Stimulated activated naive CD8-positive, alpha-beta T cell treated with anti-CD3 and anti-CD28 coated beads, Interleukin-15, Interleukin-2, amounts not matched to agents 100 U/mL and 50 U/mL, for 24 hours (primary cell): Measurements from ENCODE around the gene FLYWCH2.

Experiments
- ATAC-seq: fragments of 150-1000 bp; cut with Tn5 transposase; one replicate; pipeline ENCODE4 v1.10.0; 2021
- DNase-seq: peaks from one replicate; pipeline ENCODE4 v3.0.0; 2021

Gene FLYWCH2, protein sequence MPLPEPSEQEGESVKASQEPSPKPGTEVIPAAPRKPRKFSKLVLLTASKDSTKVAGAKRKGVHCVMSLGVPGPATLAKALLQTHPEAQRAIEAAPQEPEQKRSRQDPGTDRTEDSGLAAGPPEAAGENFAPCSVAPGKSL

GRCh38 chr16:2882650-2883457 is at the start of gene FLYWCH2:
Gene FLYWCH2 (plus strand): TSS chr16:2883215. CDS start chr16:2896450, 13,235 bp downstream.
- DNase-seq (peak; percentile 100), ATAC-seq (peak; percentile 95)

DNA sequence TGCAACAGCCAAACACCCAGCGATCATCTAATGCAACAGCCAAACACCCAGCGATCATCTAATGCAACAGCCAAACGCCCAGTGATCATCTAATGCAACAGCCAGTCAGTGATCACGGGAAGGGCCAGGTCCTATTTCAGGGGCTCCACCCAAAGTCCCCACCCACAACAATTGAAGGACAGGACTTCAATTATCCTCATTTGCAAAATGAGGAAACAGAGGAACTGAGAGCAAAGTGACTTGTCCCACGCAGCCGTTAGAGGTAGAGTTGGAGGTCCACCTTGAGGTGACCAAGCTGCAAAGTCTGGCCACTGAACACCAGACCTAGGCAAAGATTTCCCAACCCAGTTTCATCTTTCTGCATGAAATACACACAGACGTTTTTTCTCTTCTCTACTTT is 49.2 kb upstream of the FLYWCH2 start:
- DNase-seq (no peak), ATAC-seq (no peak)

- ATAC-seq: no peak
- no peak for DNase-seq
These were observed 48.0 kb upstream of the FLYWCH2 start for GRCh38 chr16:2834968-2835367.

DNA sequence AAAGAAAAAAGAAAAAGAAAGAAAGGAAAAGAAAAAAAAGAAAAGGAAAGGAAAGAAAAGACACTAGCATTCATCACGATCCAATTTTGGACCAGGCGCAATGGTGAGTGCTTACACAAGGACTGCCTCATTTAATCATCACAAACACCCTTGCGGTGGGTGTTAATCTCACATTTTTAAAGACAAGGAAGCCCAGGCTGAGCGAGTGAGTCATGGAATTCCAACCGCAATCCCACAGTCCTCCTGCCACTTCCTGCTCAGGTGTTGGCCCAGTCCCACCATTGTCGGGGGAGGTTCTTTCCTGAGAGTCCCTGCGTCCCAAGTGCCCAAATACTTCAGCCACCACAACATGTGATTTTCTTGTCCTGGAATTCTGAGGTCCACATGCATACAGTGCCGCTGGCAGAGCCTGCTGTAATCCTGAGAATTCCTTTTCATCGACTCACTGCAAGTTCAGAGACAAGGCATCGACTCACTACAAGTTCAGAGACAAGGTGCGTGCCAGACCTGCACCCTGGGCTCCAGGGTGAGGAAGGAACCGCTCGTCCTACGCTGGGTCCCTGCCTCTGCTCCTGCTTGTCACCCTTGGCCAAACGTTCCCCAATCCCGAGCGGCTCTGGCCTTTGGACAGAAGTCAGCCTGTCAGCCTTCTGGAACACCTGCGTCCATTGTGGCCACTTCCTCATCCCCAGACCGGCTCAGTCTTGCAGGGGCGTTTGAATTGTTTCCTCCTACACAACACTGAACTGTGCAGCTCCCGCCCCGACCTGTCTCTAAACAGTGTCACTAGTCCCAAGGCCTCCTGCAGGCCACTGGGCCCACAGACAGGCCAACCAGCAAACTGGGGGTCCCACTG is 47.1 kb upstream of the FLYWCH2 start:
- DNase-seq: no peak
- no peak for ATAC-seq

DNA sequence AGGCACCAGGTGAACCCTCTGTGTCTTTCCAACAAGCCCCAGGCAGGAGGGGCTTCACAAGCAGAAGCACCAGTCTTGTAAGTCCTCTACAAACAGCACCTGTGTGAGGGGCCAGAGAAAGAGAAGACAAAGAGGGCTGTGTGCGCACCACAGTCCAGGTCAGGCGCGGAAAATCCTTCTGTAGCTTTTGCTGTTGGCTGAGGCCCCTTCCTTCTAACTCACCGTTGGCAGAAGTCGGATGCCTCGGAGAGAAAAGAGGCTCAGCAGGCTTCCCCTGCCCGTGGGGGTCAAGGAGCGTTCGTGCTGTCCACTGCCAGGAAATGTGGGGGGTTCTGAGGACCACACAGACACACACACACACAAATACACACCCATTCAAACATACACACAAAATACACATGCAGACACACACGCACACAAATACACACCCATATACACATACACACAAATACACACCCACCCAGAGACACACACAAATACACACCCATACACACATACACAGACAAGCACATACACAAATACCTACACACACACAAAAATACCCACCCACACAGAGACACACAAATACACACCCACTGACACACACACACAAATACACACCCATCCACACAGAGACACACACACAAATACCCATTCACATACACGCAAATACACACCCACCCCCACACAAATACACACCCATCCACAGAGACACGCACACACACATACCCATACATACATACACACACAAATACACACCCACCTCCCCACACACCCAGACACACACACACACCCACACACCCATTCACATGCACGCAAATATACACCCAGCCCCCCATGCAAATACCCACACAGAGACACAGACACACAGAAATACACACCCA is 46.1 kb upstream of the FLYWCH2 start:
- ATAC-seq (no peak), DNase-seq (no peak)

DNA sequence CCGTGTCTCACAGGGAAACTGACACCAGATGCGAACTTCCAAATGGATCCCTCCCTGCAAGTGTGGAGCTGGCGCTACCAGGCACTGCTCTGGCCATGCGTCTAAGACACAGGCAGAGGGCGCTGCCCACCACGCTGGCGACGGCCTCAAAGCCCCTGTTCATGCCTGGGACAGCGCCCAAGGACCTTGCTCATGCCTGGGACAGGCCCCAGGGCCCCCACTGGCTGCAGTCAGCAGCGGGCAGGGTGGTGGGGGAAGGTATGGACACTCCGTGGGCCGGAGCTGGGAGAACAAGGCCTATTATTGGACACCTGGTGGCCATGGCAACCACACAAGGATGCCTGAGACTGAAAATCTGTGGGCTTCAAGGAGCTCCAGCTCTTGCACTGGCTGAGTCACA is 44.1 kb upstream of the FLYWCH2 start:
- DNase-seq: peak; percentile 72

DNA sequence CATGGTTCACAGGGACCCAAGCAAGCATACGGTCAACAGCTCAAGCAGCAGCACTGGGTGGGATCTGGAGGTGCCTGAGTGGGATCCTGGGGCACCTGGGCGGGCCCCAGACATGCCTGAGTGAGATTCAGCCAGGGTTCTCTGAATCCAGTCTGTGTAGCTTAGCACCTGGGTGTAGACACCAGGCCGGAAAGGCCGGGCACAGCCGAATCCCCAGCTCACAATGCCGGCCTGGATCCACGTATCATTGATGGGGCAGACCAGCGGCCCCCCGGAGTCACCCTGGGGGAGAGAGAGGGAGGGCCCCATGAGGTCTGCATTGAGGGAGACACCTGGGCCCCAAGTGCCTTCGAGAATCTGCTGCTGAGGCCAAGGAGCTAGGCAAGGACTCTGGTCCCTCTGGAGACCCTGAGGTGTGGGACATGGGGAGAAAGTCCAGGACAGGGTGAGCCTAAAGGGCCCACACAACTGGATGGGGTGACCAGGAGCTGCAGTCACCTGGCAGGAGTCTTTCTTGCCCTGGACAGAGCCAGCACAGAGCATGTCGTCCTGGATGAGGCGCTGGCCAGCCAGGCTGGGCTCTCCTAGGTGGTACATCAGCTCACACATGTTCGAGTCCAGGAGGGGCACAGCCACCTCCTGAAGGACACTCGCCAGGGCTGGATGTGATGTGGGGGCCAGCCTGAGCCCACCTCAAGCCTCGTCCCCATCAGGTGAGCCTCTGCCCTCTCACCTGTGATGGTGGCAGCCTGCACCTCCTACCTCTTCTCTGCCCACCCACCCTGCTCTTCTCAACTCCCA is 43.2 kb upstream of the FLYWCH2 start:
- ATAC-seq: no peak

More for the DNA sequence above, 44.1 kb upstream of the FLYWCH2 start:
- peak; percentile 73 for ATAC-seq

DNA sequence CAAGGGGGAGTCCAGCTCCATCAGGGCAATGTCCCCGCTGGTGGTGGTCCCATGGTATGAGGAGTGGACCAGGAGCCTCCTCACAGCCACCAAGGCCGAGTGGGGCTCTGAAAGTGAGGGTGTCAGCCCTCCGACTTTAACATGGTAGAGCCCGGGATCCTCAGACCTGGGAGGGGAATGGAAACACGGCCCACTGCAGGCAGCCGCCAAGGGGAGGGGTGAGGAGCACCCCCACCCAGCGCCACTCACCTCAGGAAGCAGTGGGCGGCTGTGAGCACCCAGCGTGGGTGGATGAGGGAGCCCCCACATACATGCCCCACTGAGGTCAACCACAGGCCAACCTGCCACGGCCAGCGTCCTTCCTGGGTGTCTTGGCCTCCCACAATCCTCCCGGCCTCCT is 42.1 kb upstream of the FLYWCH2 start:
- no peak for ATAC-seq
- DNase-seq: no peak

More for the DNA sequence above, 43.2 kb upstream of the FLYWCH2 start:
- no peak for DNase-seq

- ATAC-seq: peak; percentile 16
- DNase-seq: no peak
These were observed 41.2 kb upstream of the FLYWCH2 start for GRCh38 chr16:2841606-2842339.

GRCh38 chr16:2842340-2843000 is 40.5 kb upstream of the FLYWCH2 start:
- ATAC-seq: peak; percentile 68
- peak; percentile 91 for DNase-seq

DNA sequence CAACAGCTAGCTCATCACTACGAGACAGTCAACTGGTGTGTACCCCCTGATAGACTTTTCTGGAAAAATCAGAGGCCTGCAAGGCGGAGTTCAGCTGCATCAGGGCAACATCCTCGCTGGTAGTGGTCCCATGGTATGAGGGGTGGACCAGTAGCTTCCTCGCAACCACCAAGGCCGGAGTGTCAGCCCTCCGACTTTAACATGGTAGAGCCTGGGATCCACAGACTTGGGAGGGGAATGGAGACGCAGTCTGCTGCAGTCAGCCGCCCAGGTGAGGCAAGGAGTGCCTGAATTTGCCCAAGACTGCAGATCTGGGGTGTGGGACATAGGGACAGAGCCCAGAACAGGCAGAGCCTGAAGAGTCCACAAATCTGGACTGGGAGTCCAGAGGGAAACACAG is 39.5 kb upstream of the FLYWCH2 start:
- no peak for ATAC-seq
- DNase-seq: no peak

GRCh38 chr16:2845116-2845515 is 37.9 kb upstream of the FLYWCH2 start:
- DNase-seq (no peak), ATAC-seq (no peak)

GRCh38 chr16:2846511-2847310 is 36.3 kb upstream of the FLYWCH2 start:
- ATAC-seq: peak; percentile 76
- no peak for DNase-seq

GRCh38 chr16:2848933-2849725 is 33.9 kb upstream of the FLYWCH2 start:
- ATAC-seq: no peak
- DNase-seq: no peak

DNA sequence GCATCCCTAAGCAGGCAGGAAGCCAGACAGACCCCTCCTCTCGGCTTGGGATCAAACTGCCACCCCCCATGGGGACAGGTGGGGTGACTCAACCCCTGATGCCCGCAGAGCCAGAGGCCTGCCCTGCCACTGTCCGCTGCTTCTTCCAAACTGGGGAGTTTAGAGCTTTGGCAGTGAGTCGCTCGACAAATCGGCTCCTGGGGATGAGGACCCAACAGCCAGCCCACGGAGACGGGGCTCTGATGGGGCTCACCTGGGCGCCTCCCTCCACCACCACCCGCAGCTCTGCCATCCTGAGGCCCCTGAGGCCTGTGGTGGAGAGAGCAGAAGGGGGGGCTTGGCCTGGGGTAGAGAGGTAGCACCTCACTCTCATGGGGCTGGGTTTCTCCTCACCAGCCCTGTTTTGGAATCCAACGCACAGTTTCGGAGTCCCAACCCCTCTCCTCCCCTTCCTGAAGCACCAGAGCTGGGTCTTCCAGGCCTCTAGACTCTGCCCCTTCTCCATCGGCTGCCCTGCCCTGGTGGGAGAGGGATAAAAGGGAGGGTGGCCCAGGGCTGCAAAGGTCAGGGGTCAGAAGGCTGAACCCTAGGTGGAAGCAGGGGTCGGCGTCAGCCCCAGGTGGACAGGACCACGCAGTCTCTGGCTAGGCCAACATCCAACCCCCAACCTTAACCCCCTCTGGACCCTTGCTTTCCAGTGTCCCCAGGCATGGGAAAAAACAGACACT is 30.8 kb upstream of the FLYWCH2 start:
- ATAC-seq: no peak
- no peak for DNase-seq

DNA sequence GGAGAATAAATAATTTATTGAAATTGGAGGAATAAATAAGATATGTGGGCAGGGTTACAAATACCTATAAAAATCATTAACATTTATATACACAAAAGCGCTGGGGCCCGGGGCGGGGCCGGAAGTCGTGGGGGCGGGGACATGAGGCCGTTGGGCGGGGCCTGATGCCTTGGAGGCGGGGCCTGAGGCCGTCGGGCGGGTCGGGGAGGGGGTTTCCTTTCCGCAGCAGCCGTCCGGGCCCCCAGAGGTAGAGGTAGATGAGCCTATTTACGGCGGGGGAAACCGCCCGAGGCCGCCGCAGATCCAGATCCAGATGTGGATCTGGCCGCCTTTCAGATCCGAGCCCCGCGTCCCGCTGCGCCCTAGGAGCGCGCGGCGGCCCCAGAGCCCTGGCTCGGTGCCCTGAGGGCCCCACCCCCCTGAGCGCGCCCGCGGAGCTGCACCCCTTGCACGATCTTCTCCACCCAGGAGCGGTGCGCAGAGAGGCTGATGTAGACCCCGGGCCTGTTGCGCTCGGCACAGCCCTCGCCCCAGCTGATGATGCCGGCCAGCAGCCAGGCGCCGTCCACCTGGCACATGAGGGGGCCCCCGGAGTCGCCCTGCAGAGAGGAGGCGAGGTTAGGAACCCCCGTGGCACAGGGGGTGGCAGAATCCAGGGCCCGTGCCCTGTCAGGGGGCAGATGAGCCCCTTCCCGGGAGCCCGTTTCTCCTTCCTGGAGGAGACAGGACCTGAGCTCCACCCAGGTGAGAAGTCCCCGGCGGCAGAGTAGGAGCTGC is 30.1 kb upstream of the FLYWCH2 start:
- DNase-seq: no peak
- ATAC-seq: no peak
